DOHH2 (cell line): ENCODE data around the gene CAB39.

Experiments used
- H3F3A ChIP-seq: fragments of 200-600 bp; sonication (generic), shearing (Covaris generic); 2 replicates; pipeline ENCODE4 v1.6.0; 2016; ENCODE audit warnings: antibody characterized with exemption, mild to moderate bottlenecking; ENCODE audit not compliant: control insufficient read depth, insufficient read depth
- H3K27ac ChIP-seq: fragments of 200-600 bp; sonication (generic); 2 replicates; pipeline ENCODE4 v1.5.1; 2014; ENCODE audit warnings: low read depth, mild to moderate bottlenecking, low read length, moderate library complexity
- H3K27me3 ChIP-seq: fragments of 200-600 bp; sonication (generic); 2 replicates; pipeline ENCODE4 v1.6.1; 2014; ENCODE audit warnings: mild to moderate bottlenecking, low read length, mixed read lengths; ENCODE audit not compliant: control insufficient read depth
- H3K36me3 ChIP-seq: fragments of 200-600 bp; sonication (generic); 2 replicates; pipeline ENCODE4 v1.6.1; 2014; ENCODE audit warnings: mild to moderate bottlenecking, low read length, moderate library complexity, mixed read lengths; ENCODE audit not compliant: control insufficient read depth
- H3K4me1 ChIP-seq: fragments of 200-600 bp; sonication (generic); 2 replicates; pipeline ENCODE4 v1.6.1; 2014; ENCODE audit warnings: mild to moderate bottlenecking, low read length, mixed read lengths; ENCODE audit not compliant: control insufficient read depth
- H3K4me2 ChIP-seq: fragments of 200-600 bp; sonication (generic); 2 replicates; pipeline ENCODE4 v1.6.0; 2014; ENCODE audit warnings: mild to moderate bottlenecking, low read length, moderate library complexity
- H3K4me3 ChIP-seq: fragments of 200-600 bp; sonication (generic); 2 replicates; pipeline ENCODE4 v1.5.1; 2014; ENCODE audit warnings: mild to moderate bottlenecking, low read length, mixed read lengths
- H3K79me2 ChIP-seq: fragments of 200-600 bp; sonication (generic); 2 replicates; pipeline ENCODE4 v1.6.1; 2014; ENCODE audit warnings: mild to moderate bottlenecking, low read length, mixed read lengths; ENCODE audit not compliant: control insufficient read depth
- H3K9me2 ChIP-seq: fragments of 200-600 bp; sonication (generic); replicated peaks from 2 replicates; pipeline ENCODE4 v1.6.1; 2014; ENCODE audit warnings: mild to moderate bottlenecking, low read length, mixed read lengths; ENCODE audit not compliant: control insufficient read depth
- H3K9me3 ChIP-seq: fragments of 200-600 bp; sonication (generic); 2 replicates; pipeline ENCODE4 v1.6.1; 2014; ENCODE audit warnings: antibody characterized with exemption, low read length, mixed read lengths; ENCODE audit not compliant: control insufficient read depth, insufficient read depth
- H4K20me1 ChIP-seq: fragments of 200-600 bp; sonication (generic); 2 replicates; pipeline ENCODE4 v1.6.0; 2014; ENCODE audit warnings: low read depth, mild to moderate bottlenecking, antibody characterized with exemption, low read length, moderate library complexity; ENCODE audit not compliant: control insufficient read depth, insufficient read depth
- CTCF ChIP-seq: fragments of 200-600 bp; sonication (generic); IDR thresholded peaks from one replicate; pipeline ENCODE4 v1.5.1; 2014; ENCODE audit warnings: antibody characterized with exemption, mild to moderate bottlenecking, low read depth, low read length; ENCODE audit not compliant: poor library complexity, severe bottlenecking
- EZH2phosphoT487 ChIP-seq: fragments of 200-600 bp; sonication (generic); IDR thresholded peaks from 2 replicates; pipeline ENCODE4 v1.6.1; 2017; ENCODE audit warnings: borderline replicate concordance, mild to moderate bottlenecking, antibody characterized with exemption, low read length, moderate library complexity, mixed read lengths

Gene CAB39

DNA sequence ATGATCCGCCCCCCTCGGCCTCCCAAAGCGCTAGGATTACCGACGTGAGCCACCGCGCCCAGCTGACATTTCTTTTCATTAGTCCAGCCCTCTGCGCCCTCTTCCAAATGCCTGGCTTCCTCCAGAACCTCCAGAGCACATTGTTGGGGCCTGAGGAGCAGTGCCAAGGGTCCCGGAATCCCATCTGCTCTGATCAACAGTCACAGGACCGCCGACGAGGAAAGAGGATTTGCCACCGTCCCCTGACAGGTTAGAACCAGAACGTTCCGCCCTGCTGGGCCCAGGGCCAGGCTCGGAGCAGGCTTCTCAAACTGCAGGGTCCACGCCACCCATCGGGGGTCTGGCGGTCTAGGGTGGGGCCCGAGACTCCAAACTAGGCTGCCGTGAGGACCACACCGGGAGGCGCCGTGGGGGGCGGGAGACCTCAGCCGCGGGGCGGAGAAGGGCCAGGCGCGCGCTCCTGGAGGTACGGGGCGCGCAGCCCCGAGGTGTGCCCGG is 115.2 kb downstream of the CAB39 start:
- Histone ChIP-seq H3K79me2 (no peaks in the 10 kb centered on the region), H3K27me3 (peaks cover 21% of the 10 kb centered on the region), H3K9me3 (no peaks in the 10 kb centered on the region), H3K4me3 (no peak overlapping the region), H3F3A (no peaks in the 10 kb centered on the region), H4K20me1 (no peaks in the 10 kb centered on the region), H3K27ac (no peak overlapping the region), H3K36me3 (no peaks in the 10 kb centered on the region), H3K4me2 (no peak overlapping the region), H3K9me2 (no peaks in the 10 kb centered on the region), H3K4me1 (0 out of 2 replicates have a peak, but pooled peaks cover 3% of the 10 kb centered on the region)
- TF ChIP-seq CTCF (no peak), EZH2phosphoT487 (no peak)

- Histone ChIP-seq H3K36me3 (no peaks in the 10 kb centered on the region), H3K4me3 (no peak overlapping the region), H3F3A (no peaks in the 10 kb centered on the region), H3K4me2 (no peak overlapping the region), H3K9me2 (no peaks in the 10 kb centered on the region), H3K27ac (no peak overlapping the region), H3K4me1 (0 out of 2 replicates have a peak, but pooled peaks cover 3% of the 10 kb centered on the region), H3K9me3 (no peaks in the 10 kb centered on the region), H3K27me3 (peaks cover 21% of the 10 kb centered on the region), H4K20me1 (no peaks in the 10 kb centered on the region), H3K79me2 (no peaks in the 10 kb centered on the region)
- TF ChIP-seq EZH2phosphoT487 = no peak
- TF ChIP-seq CTCF = no peak
Observed at GRCh38 chr2:230828272-230828961, 115.8 kb downstream of the CAB39 start.

DNA sequence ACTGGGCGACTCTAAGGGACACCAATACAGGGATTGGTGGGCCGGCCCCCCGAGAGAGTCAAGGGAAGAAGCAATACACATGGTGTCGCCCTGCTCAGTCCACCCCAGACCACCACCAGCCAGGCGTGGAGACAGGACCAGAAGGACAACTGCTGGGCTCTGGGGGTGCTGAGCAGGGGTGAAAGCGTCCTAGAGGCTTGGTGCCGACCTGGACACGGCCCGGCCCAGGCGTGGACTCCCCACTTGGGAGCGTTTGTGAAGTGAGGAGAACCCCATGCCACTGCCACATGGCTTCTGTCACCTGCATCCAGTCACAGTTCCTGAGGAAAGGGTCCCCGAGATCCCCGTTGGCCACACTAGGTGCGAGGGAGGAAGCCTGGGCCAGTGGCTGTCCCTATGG is 116.7 kb downstream of the CAB39 start:
- no peak for TF ChIP-seq CTCF
- no peak for TF ChIP-seq EZH2phosphoT487
- Histone ChIP-seq H3F3A (no peaks in the 10 kb centered on the region), H4K20me1 (no peaks in the 10 kb centered on the region), H3K4me1 (0 out of 2 replicates have a peak, but pooled peaks cover 1% of the 10 kb centered on the region), H3K4me3 (no peak overlapping the region), H3K9me3 (no peaks in the 10 kb centered on the region), H3K27me3 (peaks cover 23% of the 10 kb centered on the region), H3K4me2 (no peak overlapping the region), H3K27ac (no peak overlapping the region), H3K9me2 (no peaks in the 10 kb centered on the region), H3K79me2 (no peaks in the 10 kb centered on the region), H3K36me3 (no peaks in the 10 kb centered on the region)
